ENCODE measurements around the gene TCEA2. TPM values are rescaled to one million over a fixed set of nuclear protein-coding genes. Genes with fewer than 3 reads are reported as not detected.

The TCEA2 gene
- total and polyA plus RNA-seq, 9 of the 15 experiments (the other 6 are each of a cell fraction or from before 2014, with no cell fraction given): 1.4 to 28.7 (median 5.4) TPM

DNA sequence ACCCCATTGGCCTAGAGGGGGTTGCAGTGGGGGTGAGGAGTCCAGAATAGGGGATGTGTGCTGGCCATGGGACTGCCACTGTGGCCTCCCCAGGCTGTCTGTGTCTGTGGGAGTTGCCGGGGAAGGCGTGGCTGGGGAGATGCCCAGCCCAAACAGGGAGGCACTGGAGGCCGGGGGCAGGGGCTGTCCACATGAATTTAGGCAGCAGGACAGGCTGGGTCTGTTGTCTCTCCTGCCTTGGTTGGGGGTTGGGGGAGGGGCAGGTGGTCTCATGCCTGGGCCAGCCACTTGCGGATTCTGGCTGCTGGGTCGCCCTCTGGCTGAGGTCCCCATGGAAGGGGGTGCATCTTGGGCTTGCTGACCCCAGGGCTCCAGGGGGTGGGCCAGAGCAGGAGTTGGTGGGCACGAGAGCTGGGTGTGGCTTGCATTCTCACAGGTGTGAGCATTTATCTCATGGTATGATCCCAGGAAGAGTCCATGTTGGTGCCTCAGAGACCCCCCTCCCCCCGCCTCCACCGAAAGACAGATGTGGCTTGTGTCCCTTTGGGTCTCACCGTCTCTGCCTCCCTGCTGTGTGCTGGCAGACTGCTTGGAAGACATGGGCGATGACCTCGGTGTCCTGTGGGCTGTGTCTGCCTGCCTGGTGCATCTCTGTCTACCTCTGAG is 17.5 kb upstream of the TCEA2 start (continued):
- TF ChIP-seq PHF8 (IDR thresholded peaks at IDR 0.05; ENCODE audit: borderline replicate concordance, low read length): 0 out of 2 replicates have a peak, but pooled peaks have one; percentile 7

DNA sequence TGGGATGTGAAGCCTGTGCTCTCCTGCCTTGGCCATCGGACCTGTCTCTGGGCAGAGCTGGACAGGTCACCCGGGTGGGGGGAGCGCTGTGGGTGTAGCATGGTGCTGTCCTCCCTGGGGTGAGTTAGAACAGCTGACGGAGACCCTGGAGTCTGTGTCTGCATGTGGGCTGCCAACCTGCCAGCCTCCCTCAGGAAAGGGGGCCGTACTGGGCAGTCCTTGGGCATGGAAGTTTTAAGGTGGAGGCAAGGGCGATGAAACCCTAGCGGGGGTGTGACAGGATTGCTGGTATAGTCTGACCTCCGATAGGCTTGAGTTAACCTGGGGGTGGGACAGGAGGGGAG is 16.0 kb upstream of the TCEA2 start:
- intact Hi-C loops (cut with micrococcal nuclease): no loop called here
- no peak for FAIRE-seq
- POLR2A ChIA-PET: interaction anchor here (0.7 to 1.1 kb wide), 2 partner anchors 11 to 20 kb away, joined by 3 read pairs; partner anchors contain the start of gene C20orf204
- no peak overlapping the region for H3K4me2 ChIP-seq (ENCODE audit: insufficient read depth, low read length)
- no peak for ATAC-seq
- H2AFZ ChIP-seq (ENCODE audit: low read depth, low read length): no peak overlapping the region
- peaks cover 39 to 78% of the 10 kb centered on the region in 2 experiments for H3K4me1 ChIP-seq (replicated peaks in 1 of 2; ENCODE audit: control insufficient read depth in 2 of 2, insufficient read depth in 2 of 2, low read length in 2 of 2)
- peaks cover 12% of the 10 kb centered on the region; the same call in 1 of the 3 replicates for H3K36me3 ChIP-seq (ENCODE audit: control insufficient read depth, insufficient read depth, low read length)
- H3K27me3 ChIP-seq (ENCODE audit: control insufficient read depth in 2 of 2, insufficient read depth in 2 of 2, low read length in 2 of 2): no peaks in the 10 kb centered on the region
- CTCF ChIA-PET (ENCODE audit: low intra/inter-chr PET ratio): no interaction called here
- no peak overlapping the region for H3K27ac ChIP-seq (ENCODE audit: extremely low read depth, low read depth, low read length)
- DNase-seq (ENCODE audit: extremely low read depth in 1 of 4, low spot score in 3 of 4): no peak
- 84% methylated on average over 7 of the region's 8 CpGs for WGBS (ENCODE audit: insufficient coverage, low coverage, missing lambda C conversion rate)
- H3K9me1 ChIP-seq (ENCODE audit: control insufficient read depth, insufficient read depth, low read length): peaks cover 4% of the 10 kb centered on the region
- H3K79me2 ChIP-seq (ENCODE audit: control insufficient read depth, insufficient read depth, low read length): peaks cover 12% of the 10 kb centered on the region
- H3K4me3 ChIP-seq: no peak overlapping the region
- no peak overlapping the region for H3K9ac ChIP-seq (ENCODE audit: insufficient read depth in 1 of 2, low read depth in 2 of 2, low read length in 2 of 2)
- H3K9me3 ChIP-seq (replicated peaks; ENCODE audit: control insufficient read depth, insufficient read depth, low read depth, low read length): no peaks in the 10 kb centered on the region
- in situ Hi-C loops (cut with MboI): no loop called here
- H4K20me1 ChIP-seq (replicated peaks; ENCODE audit: control insufficient read depth, insufficient read depth, low read length): no peaks in the 10 kb centered on the region
- BruUV-seq (replicated peaks): no TSS peak
- no peak for TF ChIP-seq TAF9B (IDR thresholded peaks at IDR 0.05; ENCODE audit: partially characterized antibody)
- no peak for TF ChIP-seq XRCC3 (IDR thresholded peaks at IDR 0.05)
- TF ChIP-seq, protein P1, sequence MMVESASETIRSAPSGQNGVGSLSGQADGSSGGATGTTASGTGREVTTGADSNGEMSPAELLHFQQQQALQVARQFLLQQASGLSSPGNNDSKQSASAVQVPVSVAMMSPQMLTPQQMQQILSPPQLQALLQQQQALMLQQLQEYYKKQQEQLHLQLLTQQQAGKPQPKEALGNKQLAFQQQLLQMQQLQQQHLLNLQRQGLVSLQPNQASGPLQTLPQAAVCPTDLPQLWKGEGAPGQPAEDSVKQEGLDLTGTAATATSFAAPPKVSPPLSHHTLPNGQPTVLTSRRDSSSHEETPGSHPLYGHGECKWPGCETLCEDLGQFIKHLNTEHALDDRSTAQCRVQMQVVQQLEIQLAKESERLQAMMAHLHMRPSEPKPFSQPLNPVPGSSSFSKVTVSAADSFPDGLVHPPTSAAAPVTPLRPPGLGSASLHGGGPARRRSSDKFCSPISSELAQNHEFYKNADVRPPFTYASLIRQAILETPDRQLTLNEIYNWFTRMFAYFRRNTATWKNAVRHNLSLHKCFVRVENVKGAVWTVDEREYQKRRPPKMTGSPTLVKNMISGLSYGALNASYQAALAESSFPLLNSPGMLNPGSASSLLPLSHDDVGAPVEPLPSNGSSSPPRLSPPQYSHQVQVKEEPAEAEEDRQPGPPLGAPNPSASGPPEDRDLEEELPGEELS (CRISPR knock-in tag; IDR thresholded peaks at IDR 0.05; ENCODE audit: borderline replicate concordance): no peak
- TF ChIP-seq, protein P2, sequence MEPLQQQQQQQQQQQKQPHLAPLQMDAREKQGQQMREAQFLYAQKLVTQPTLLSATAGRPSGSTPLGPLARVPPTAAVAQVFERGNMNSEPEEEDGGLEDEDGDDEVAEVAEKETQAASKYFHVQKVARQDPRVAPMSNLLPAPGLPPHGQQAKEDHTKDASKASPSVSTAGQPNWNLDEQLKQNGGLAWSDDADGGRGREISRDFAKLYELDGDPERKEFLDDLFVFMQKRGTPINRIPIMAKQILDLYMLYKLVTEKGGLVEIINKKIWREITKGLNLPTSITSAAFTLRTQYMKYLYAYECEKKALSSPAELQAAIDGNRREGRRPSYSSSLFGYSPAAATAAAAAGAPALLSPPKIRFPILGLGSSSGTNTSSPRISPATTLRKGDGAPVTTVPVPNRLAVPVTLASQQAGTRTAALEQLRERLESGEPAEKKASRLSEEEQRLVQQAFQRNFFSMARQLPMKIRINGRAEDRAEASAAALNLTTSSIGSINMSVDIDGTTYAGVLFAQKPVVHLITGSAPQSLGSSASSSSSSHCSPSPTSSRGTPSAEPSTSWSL (CRISPR knock-in tag; IDR thresholded peaks at IDR 0.05; ENCODE audit: borderline replicate concordance): no peak
- TF ChIP-seq NFRKB (IDR thresholded peaks at IDR 0.05; ENCODE audit: low read depth): no peak
- no peak for TF ChIP-seq HDAC1 (IDR thresholded peaks at IDR 0.05)
- no peak for TF ChIP-seq SUPT5H (IDR thresholded peaks at IDR 0.05)
- no peak for TF ChIP-seq MEF2D (tag; conservative IDR thresholded peaks at IDR 0.05; ENCODE audit: low read depth)
- TF ChIP-seq RFX7 (CRISPR knock-in tag; IDR thresholded peaks at IDR 0.05): no peak
- no peak for TF ChIP-seq SAP30 (IDR thresholded peaks at IDR 0.05; ENCODE audit: borderline replicate concordance, insufficient read depth, low read depth, low read length, poor library complexity, severe bottlenecking)
- no peak for TF ChIP-seq STAT5A (IDR thresholded peaks at IDR 0.05; ENCODE audit: borderline replicate concordance, low read length)
- TF ChIP-seq, protein P3, sequence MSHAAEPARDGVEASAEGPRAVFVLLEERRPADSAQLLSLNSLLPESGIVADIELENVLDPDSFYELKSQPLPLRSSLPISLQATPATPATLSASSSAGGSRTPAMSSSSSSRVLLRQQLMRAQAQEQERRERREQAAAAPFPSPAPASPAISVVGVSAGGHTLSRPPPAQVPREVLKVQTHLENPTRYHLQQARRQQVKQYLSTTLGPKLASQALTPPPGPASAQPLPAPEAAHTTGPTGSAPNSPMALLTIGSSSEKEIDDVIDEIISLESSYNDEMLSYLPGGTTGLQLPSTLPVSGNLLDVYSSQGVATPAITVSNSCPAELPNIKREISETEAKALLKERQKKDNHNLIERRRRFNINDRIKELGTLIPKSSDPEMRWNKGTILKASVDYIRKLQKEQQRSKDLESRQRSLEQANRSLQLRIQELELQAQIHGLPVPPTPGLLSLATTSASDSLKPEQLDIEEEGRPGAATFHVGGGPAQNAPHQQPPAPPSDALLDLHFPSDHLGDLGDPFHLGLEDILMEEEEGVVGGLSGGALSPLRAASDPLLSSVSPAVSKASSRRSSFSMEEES (CRISPR knock-in tag; IDR thresholded peaks at IDR 0.05): no peak
- no peak for TF ChIP-seq SETDB1 (IDR thresholded peaks at IDR 0.05; ENCODE audit: low read length)
- TF ChIP-seq BRCA1 (IDR thresholded peaks at IDR 0.05): no peak
- TF ChIP-seq BRCA1 (CRISPR knock-in tag; IDR thresholded peaks at IDR 0.05): no peak
- TF ChIP-seq FOXK1 (CRISPR knock-in tag; IDR thresholded peaks at IDR 0.05; ENCODE audit: borderline replicate concordance): no peak
- no peak for TF ChIP-seq MCM3 (IDR thresholded peaks at IDR 0.05)
